Kidney (tissue), 14 donors: ENCODE measurements around the gene RAB19. TPM values are rescaled to one million over a fixed set of nuclear protein-coding genes. Genes with fewer than 3 reads are reported as not detected.

Experiments used
- DNase-seq, 5 donors: peaks; one replicate each; pipeline ENCODE4 v3.0.0-alpha.2; 2013 to 2020
- FAIRE-seq: peaks from 2 replicates; lab custom pipeline; 2012; peaks lifted over from hg19 to GRCh38; lab: Jason Lieb, UNC
- H3K27ac ChIP-seq, 2 donors: one replicate each; pipeline ENCODE4 v1.7.0; 2013; ENCODE audit warnings: low read depth in 2 of 2, low read length in 2 of 2, inconsistent platforms in 1 of 2
- H3K27me3 ChIP-seq: one replicate; pipeline ENCODE4 v1.7.1; 2013; ENCODE audit warnings: low read length, inconsistent platforms; ENCODE audit not compliant: control insufficient read depth, insufficient read depth
- H3K36me3 ChIP-seq, 3 donors: one replicate each; pipeline versions ENCODE4 v1.7.0 to v1.7.1; 2013; ENCODE audit warnings: low read length in 3 of 3, control low read depth in 1 of 3, inconsistent platforms in 1 of 3; ENCODE audit not compliant: insufficient read depth in 3 of 3, control insufficient read depth in 2 of 3
- H3K4me1 ChIP-seq, 3 donors: one replicate each; pipeline versions ENCODE4 v1.7.0 to v1.7.1; 2013; ENCODE audit warnings: low read length in 3 of 3, inconsistent platforms in 1 of 3, low read depth in 1 of 3; ENCODE audit not compliant: control insufficient read depth in 2 of 3, insufficient read depth in 2 of 3
- H3K4me3 ChIP-seq, 3 donors: one replicate each; pipeline versions ENCODE4 v1.7.0 to v1.8.1; 2013; ENCODE audit warnings: low read length in 3 of 3, control low read depth in 1 of 3, inconsistent platforms in 1 of 3
- H3K9ac ChIP-seq, 3 donors: one replicate each; pipeline versions ENCODE4 v1.7.0 to v1.7.1; 2013; ENCODE audit warnings: low read length in 3 of 3, control low read depth in 1 of 3, inconsistent platforms in 1 of 3
- H3K9me3 ChIP-seq, 3 donors: one replicate each; pipeline versions ENCODE4 v1.7.0 to v1.7.1; 2013; ENCODE audit warnings: low read length in 3 of 3, control low read depth in 1 of 3, inconsistent platforms in 1 of 3; ENCODE audit not compliant: control insufficient read depth in 2 of 3, insufficient read depth in 1 of 3
- intact Hi-C: fragments of 100-400 bp; cut with DNase I; formaldehyde crosslinking; loops from one replicate; pipeline ENCODE4 v1.11.1; 2022
- polyA plus RNA-seq: library from polyadenylated mRNA; stranded (reverse); fragments of 350-450 nt; fragmentation: Illumina TruSeq; extraction: RNeasy Lipid Tissue Mini Kit (QIAGEN cat#74804); gene quantifications from one replicate; pipeline ENCODE4 v1.2.3, GENCODE V29; 2014; ENCODE audit warnings: low read depth, low replicate concordance; ENCODE audit not compliant: insufficient read depth
- total RNA-seq: library from RNA; stranded (reverse); fragmentation: NEBNext Ultra II Directional; extraction: Animal tissue kit (Norgen Biotek cat#: 25700); gene quantifications from one replicate; pipeline ENCODE4 v1.2.1, GENCODE V29; 2021
- TF ChIP-seq, protein P1 (sequence below): IDR thresholded peaks from 3 replicates; pipeline ENCODE4 v1.5.1; 2012; ENCODE audit warnings: mild to moderate bottlenecking, moderate library complexity, borderline replicate concordance; ENCODE audit not compliant: insufficient read depth; ENCODE audit errors: extremely low read depth
- donor health status: control.
- donor health status: control.
- donor health status: control.
- donor health status: control.
- donor health status: control.
- donor health status: DM: yes; HTN: yes; CAD: no.
- donor health status: Normal renal cell carcinoma (clear cell type).

RAB19 gene
- total and polyA plus RNA-seq, 2 donors from 2014 or later = 0.82 to 11.5 TPM

DNA sequence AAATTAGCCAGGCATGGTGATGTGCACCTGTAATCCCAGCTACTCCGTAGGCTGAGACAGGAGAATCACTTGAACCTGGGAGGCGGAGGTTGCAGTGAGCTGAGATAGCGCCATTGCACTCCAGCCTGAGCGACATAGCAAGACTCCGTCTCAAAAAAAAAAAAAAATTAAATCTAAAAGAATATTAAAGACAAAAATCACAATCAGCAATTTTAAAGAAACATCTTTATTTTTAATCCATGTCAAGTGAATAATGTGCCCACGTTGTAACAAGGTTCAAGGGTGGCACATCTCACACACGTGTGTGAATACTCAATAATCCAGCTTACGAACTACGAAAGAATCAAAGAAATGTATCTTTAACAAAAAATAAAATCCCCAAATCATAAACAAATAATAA is 28.5 kb upstream of the RAB19 start:
- Histone ChIP-seq H3K9me3 (no peaks in the 10 kb centered on the region), H3K27ac (no peak overlapping the region), H3K4me3 (no peak overlapping the region), H3K4me1 (no peaks in the 10 kb centered on the region), H3K27me3 (no peaks in the 10 kb centered on the region), H3K36me3 (peaks cover 3 to 6% (median 3%) of the 10 kb centered on the region in 3 donors), H3K9ac (no peak overlapping the region)
- TF ChIP-seq, protein P1, sequence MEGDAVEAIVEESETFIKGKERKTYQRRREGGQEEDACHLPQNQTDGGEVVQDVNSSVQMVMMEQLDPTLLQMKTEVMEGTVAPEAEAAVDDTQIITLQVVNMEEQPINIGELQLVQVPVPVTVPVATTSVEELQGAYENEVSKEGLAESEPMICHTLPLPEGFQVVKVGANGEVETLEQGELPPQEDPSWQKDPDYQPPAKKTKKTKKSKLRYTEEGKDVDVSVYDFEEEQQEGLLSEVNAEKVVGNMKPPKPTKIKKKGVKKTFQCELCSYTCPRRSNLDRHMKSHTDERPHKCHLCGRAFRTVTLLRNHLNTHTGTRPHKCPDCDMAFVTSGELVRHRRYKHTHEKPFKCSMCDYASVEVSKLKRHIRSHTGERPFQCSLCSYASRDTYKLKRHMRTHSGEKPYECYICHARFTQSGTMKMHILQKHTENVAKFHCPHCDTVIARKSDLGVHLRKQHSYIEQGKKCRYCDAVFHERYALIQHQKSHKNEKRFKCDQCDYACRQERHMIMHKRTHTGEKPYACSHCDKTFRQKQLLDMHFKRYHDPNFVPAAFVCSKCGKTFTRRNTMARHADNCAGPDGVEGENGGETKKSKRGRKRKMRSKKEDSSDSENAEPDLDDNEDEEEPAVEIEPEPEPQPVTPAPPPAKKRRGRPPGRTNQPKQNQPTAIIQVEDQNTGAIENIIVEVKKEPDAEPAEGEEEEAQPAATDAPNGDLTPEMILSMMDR = no peak
- FAIRE-seq (no peak), DNase-seq (no peak)
- intact Hi-C loops = no loop called here

DNA sequence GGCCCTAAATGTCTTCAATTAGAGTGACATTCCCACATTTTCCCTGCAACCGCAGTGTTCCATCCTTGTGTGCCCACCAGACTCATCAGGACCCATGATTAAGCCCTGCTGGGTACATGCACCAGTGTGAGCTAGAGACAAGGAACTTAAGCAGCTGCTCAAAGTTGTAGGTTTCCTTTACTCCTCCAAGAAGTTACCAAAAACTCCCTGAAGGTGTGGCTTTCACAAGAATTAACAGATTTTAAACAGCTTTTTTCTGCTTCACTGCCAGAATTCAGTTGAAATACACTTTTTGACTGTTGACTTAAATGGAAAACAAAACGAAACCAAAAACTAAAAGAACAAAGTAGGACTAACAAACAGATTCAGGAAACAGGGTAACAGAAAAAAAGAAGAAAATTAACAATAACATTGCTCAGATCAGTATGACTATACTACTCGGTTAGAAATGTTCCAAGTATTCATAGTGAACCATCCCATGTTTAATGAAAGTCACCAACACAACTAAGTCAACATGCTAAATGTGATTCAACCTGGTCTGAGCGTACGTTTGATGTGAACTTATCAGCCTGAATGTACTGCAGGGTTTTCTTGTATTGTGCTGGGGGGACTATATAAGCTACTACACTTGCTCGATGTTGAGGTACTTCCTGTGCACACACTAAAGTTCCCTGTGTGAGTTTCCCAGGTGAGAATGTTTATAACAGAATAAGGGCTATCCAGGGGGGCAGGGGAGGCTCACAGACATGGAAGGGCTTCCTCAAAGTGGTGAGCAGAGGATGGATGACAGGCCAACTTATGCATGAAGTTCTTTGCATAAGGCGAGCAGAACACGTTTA is 27.7 kb upstream of the RAB19 start:
- intact Hi-C loops = no loop called here
- no peaks in the 10 kb centered on the region for H3K4me1 ChIP-seq
- TF ChIP-seq, protein P1 = no peak
- peaks cover 3 to 6% (median 3%) of the 10 kb centered on the region in 3 donors for H3K36me3 ChIP-seq
- H3K4me3 ChIP-seq = no peak overlapping the region
- H3K9ac ChIP-seq = no peak overlapping the region
- H3K27me3 ChIP-seq = no peaks in the 10 kb centered on the region
- no peak overlapping the region for H3K27ac ChIP-seq
- no peaks in the 10 kb centered on the region for H3K9me3 ChIP-seq
- DNase-seq (no peak), FAIRE-seq (no peak)

DNA sequence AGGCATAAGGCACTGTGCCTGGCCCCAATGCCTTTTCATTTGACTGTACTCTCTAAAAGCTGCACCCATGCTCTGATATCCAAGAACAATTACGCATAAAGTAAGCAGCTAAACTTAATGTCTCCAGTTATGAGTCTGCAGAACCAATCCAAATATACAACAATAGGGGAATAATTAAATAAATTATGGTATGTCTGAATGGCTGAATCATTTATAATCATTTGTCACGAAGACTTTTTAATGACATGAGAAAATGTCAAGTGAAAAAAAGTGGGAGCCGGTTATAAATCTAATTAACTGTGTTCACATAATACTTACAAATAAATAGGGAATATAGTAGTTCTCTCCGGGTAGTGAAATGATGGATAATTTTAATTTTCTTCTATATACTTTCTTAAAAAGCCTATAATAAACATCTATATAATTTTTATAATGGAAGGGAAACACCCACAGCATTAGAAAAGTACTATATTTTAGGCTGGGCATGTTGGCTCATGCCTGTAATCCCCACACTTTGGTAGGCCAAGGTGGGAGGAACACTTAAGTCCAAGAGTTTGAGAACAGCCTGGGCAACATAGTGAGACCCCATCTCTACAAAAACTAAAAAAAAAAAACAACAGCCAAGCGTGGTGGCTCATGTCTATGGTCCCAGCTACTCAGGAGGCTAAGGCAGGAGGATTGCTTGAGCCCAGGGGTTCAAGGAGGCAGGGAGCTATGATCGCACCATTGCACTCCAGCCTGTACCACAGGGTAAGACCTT is 19.7 kb upstream of the RAB19 start:
- Histone ChIP-seq H3K36me3 (peaks cover 2 to 4% (median 3%) of the 10 kb centered on the region in 3 donors), H3K4me3 (no peak overlapping the region), H3K9me3 (no peaks in the 10 kb centered on the region), H3K4me1 (peaks cover 0 to 2% (median 0%) of the 10 kb centered on the region in 3 donors), H3K27ac (no peak overlapping the region), H3K9ac (no peak overlapping the region), H3K27me3 (no peaks in the 10 kb centered on the region)
- FAIRE-seq = no peak
- intact Hi-C loops = no loop called here
- no peak for DNase-seq
- TF ChIP-seq, protein P1 = no peak
